TTC549 (cell line): Measurements from ENCODE around the gene NRF1.
"Not testable (repeated sequence)": the region's sequence is repeated elsewhere in the genome, so short reads cannot be mapped to it uniquely, and the experiment has no call there.

Experiments used
- FAIRE-seq: peaks from 2 replicates; lab custom pipeline; 2012; peaks lifted over from hg19 to GRCh38; lab: Jason Lieb, UNC

The NRF1 gene

GRCh38 chr7:129782818-129783583 is 171.5 kb downstream of the NRF1 start:
- FAIRE-seq = no peak

GRCh38 chr7:129783584-129783919 is 172.0 kb downstream of the NRF1 start:
- no peak for FAIRE-seq

GRCh38 chr7:129784437-129784782 is 172.9 kb downstream of the NRF1 start:
- no peak for FAIRE-seq

GRCh38 chr7:129784783-129785684 is 173.5 kb downstream of the NRF1 start:
- FAIRE-seq = no peak

- FAIRE-seq = no peak
These were observed 174.4 kb downstream of the NRF1 start for GRCh38 chr7:129785685-129786514.

GRCh38 chr7:129786825-129787563 is 175.5 kb downstream of the NRF1 start:
- FAIRE-seq = no peak

GRCh38 chr7:129789000-129789399 is 177.5 kb downstream of the NRF1 start:
- FAIRE-seq = no peak

DNA sequence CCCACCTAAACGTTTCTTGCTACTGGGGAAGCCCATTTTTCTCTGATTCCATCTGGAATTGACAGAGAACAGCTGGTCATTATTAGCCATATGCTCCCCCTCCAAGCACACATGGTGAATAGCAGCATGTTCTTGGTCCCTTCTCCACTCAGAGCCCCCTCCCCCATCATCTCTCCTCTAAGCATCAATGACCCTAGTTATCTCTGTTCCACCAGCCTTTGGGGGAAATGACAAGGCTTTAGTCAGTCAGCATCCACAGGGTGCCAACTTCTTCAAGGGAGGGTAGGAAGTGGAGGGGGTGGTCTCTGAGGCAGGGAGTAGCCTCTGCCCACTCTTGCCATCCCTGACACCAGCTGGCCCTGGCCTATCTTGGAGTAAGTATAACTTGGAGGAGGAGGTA is 178.1 kb downstream of the NRF1 start:
- FAIRE-seq = no peak

- no peak for FAIRE-seq
These were observed 178.6 kb downstream of the NRF1 start for GRCh38 chr7:129790136-129790535.

- FAIRE-seq = no peak
These were observed 181.2 kb downstream of the NRF1 start for GRCh38 chr7:129792721-129793120.

GRCh38 chr7:129793506-129794310 is 182.2 kb downstream of the NRF1 start:
- no peak for FAIRE-seq

GRCh38 chr7:129794461-129794860 is 182.9 kb downstream of the NRF1 start:
- FAIRE-seq = not testable (repeated sequence)

DNA sequence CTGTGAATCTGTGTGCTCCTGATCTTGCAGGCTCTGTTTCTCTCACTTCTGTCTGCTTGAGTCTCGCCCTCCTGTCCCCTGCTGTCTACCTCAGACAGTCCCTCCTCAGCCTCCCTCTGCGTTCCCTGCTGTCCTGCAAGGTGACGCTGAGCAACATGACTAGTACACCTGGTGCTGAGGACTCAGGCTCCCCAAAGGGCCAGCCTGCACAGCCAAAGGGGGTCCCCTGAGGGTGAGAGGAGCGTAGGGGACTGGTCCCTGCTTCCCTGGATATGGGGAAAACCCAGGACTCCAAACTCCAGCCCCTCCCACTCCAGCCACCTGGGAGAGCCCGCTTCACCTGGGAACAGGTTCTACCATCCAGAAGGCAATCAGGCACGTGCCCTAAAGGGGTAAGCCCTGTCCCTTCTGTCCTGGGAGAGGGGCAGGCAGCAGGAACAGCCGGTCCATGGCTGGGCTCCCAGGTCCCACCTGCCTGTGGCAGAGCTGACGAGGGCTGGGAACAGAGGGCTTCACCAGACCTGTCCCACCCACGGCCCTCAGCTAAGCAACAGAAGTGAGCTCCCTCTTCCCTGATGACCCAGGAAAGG is 184.8 kb downstream of the NRF1 start:
- no peak for FAIRE-seq

DNA sequence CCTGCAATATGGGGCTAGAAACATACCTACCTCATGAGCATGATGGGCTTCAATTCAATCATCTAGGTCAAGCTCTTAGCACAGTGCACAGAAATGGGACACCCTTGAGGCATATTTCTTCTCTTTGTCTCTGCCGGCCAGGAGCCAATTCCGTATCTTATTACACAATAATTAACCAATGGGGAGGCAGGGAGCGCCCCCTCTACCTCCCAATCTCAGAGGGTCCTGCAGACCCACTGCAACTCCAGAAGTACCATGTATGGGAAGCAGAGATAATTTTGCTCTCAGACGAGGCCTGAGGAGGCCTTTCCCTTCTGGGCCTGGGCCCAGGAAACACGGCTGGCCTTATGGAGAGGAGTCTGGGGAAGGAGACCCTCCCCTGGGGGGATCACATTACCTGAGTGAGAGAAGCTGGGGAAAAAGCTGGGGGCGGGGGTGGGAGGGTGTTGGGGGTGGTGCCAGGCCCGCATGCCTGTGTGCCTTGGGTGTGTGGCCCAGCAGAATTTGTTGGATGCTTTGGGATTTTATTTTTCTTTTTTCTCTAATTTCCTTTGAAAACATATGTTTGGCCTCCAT is 185.8 kb downstream of the NRF1 start:
- no peak for FAIRE-seq

DNA sequence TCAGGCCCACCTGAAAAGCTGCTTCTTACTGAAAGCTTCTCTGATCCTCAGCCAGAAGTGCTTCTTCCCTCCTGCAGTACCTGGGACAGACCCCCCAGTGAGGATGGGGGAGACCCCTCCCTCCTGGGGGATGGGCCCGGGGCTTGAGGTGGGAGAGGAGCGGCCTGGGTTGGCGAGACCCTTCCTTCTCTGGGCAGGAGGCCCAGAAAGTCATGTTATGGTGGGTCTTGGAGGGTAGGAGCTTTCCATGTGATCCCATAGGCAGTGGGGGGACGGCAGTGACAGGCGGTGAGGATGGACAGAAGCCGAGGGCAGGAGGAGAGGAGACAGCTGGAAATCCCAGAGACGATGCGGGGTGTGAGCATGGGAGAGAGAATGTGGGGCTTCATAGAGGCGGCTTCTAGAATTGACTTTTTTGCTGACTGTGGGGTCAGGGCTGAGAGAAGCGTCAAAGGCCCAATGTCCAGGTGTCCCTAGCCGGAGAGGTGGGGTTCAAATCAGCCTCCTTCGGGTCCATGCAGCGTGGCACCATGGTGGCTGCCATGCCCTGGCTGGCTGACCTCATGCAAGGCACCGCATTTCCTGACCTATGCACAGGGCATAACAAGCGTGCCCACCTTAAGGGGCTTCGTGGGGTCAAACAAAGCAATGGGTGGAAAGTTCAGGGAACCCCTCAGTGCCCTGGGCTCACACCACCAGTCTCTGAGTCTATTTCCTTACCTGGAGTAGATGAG is 187.3 kb downstream of the NRF1 start:
- no peak for FAIRE-seq

DNA sequence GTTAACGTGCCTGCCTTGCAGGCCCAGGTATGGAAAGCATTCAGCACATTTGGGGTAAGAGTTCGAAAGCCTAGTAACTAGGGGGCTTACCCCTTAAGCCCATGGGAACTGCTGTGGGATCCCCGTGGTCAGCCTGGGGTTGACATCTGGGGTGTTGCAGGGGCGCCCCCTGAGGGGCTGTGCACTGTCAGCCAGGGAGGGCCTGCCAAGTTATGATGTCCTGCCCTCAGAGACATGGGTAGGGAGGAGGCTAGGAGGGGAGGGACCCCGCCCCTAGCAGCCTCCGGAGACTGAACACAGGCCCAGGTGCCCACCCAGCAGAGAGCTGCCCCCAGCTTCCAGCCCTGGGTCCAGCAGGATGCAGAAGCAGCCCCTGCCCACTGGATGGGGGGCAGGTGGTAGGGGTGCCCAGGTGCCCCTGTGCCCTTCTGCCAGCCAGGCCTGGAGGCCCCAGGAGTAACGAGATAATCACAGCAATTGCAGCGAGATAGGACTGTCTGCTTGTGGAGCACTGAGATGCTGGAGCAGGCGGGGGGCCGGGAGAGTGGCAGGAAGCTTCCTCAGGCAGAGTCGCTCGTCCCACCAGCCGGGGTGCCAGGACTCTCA is 187.9 kb downstream of the NRF1 start:
- FAIRE-seq = no peak

GRCh38 chr7:129800901-129801300 is 189.4 kb downstream of the NRF1 start:
- FAIRE-seq = no peak

- FAIRE-seq = no peak
These were observed 190.4 kb downstream of the NRF1 start for GRCh38 chr7:129801882-129802281.

DNA sequence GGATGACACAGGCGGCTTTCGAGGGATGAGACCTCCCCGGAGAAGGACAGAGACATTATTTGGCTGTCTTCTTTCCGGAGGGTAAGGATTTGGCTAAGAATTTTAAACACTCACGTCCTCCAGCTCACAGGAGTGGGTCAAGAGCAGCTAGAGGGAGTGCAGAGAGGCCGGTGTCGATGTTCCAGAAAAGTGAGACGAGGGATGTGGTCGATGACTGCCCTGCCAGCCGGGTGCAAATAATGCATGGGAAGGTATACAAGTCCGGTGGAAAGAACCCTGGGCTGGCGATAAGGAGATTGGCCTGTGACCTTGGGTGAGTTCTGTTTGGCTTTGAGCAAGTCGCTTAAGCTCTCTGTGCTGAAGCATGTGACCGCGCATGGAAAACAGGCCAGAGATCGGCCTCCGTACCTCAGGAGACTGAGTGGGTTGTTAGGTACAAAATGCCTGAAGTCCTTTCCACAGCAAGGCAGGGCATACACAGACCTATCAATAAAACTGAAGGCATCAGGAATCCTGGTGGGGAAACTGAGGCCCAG is 192.1 kb downstream of the NRF1 start:
- no peak for FAIRE-seq
